Measurements from ENCODE around the gene SRPX2.

The SRPX2 gene

GRCh38 chrX:100643956-100644860 is at the start of gene SRPX2:
TSS of gene SRPX2 (plus strand) at chrX:100644199. CDS start at chrX:100646323, 2,124 bp downstream.
- DNase-seq = no peak

- DNase-seq = no peak
Observed at GRCh38 chrX:100596601-100597000, 47.4 kb upstream of the SRPX2 start.

- no peak for DNase-seq
Observed at GRCh38 chrX:100599456-100599855, 44.5 kb upstream of the SRPX2 start.

- no peak for DNase-seq
Observed at GRCh38 chrX:100600340-100600739, 43.7 kb upstream of the SRPX2 start.

GRCh38 chrX:100600758-100601157 is 43.2 kb upstream of the SRPX2 start:
- DNase-seq = no peak

GRCh38 chrX:100606753-100607152 is 37.2 kb upstream of the SRPX2 start:
- DNase-seq = no peak

- DNase-seq = no peak
Observed at GRCh38 chrX:100609591-100609990, 34.4 kb upstream of the SRPX2 start.

- no peak for DNase-seq
Observed at GRCh38 chrX:100611951-100612350, 32.0 kb upstream of the SRPX2 start.

- no peak for DNase-seq
Observed at GRCh38 chrX:100615005-100615404, 29.0 kb upstream of the SRPX2 start.

- no peak for DNase-seq
Observed at GRCh38 chrX:100623001-100623400, 21.0 kb upstream of the SRPX2 start.

GRCh38 chrX:100625985-100626491 is 18.0 kb upstream of the SRPX2 start:
- DNase-seq = no peak

GRCh38 chrX:100635040-100635439 is 9.0 kb upstream of the SRPX2 start:
- DNase-seq = no peak

- no peak for DNase-seq
Observed at GRCh38 chrX:100635989-100636320, 8.0 kb upstream of the SRPX2 start.

GRCh38 chrX:100636321-100636991 is 7.5 kb upstream of the SRPX2 start, which contains the start of gene TSPAN6:
TSS of gene TSPAN6 (minus strand) at chrX:100636806. CDS start at chrX:100636694, 112 bp downstream.
- DNase-seq = peak; percentile 62

- no peak for DNase-seq
Observed at GRCh38 chrX:100642290-100642689, 1.7 kb upstream of the SRPX2 start.

GRCh38 chrX:100643212-100643611 is 787 bp upstream of the SRPX2 start:
- DNase-seq = no peak

- DNase-seq = no peak
Observed at GRCh38 chrX:100645106-100645505, 1.1 kb downstream of the SRPX2 start.

GRCh38 chrX:100647095-100647494 is 3.1 kb downstream of the SRPX2 start:
- DNase-seq = no peak

- peak; percentile 24 for DNase-seq
Observed at GRCh38 chrX:100647739-100648138, 3.7 kb downstream of the SRPX2 start.

- peak; percentile 23 for DNase-seq
Observed at GRCh38 chrX:100648458-100649417, 4.7 kb downstream of the SRPX2 start.

GRCh38 chrX:100649550-100650356 is 5.8 kb downstream of the SRPX2 start:
- no peak for DNase-seq

GRCh38 chrX:100650841-100651240 is 6.8 kb downstream of the SRPX2 start:
- DNase-seq = no peak

Measured in DMS153 (cell line).